Activated CD8-positive, alpha-beta memory T cell treated with anti-CD3 and anti-CD28 coated beads for 48 hours (primary cell): ENCODE measurements around the gene ADGRG4.
"Not testable (repeated sequence)": the region's sequence is repeated elsewhere in the genome, so short reads cannot be mapped to it uniquely, and the experiment has no call there.

Source experiments
- DNase-seq, 3 experiments: peaks; one replicate each; pipeline ENCODE4 v3.0.0-alpha.2; 2020; ENCODE audit warnings: low read depth in 2 of 3, low spot score in 2 of 3

Gene ADGRG4

DNA sequence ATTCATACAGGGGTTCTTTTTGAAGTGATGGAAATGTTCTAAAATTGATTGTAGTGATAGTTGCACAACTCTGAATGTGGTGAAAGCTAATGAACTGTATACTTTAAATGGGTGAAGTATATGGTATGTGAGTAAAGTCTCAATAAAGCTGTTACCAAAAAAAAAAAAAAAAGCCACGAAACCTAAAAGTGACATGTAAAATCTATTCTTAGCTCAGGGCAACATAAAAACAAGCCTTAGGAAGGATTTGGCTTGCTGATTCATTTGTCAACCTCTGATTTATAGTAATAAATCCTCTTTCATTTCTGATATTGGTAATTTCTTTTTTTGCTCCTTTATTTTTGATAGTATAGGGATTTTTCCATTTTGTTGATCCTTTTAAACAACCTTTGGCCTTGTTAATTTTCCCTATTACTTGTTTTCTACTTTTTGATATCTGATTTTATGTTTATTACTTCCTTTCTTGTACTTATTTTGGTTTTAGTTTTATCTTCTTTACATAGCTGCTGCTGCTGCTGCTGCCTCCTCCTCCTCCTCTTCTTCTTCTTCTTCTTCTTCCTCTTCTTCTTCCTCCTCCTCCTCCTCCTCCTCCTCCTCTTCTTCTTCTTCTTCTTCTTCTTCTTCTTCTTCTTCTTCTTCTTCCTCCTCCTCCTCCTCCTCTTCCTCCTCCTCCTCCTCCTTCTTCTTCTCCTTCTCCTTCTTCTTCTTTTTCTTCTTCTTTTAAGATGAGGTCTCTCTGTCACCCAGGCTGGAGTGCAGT, 79.4 kb downstream of the ADGRG4 start:
- no peak for DNase-seq

DNA sequence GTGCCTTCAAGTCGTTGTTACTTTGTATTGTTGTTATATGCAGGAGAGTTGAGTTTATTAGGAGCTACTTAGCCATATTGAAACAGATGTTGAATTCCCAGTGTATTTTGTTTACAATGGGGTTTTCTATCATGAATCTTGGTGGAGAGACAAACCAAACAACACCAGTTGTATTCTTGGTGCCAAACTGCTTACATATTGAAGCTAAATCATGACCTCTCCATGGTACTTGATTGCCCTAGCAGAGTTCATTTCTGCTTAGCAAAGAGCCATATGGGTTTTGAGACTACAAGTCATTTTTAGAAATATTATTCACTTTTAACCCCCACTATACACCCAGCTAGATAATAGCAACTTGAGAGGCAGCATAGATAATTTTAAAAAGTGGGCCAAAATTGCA, 85.4 kb downstream of the ADGRG4 start:
- DNase-seq: no peak

DNA sequence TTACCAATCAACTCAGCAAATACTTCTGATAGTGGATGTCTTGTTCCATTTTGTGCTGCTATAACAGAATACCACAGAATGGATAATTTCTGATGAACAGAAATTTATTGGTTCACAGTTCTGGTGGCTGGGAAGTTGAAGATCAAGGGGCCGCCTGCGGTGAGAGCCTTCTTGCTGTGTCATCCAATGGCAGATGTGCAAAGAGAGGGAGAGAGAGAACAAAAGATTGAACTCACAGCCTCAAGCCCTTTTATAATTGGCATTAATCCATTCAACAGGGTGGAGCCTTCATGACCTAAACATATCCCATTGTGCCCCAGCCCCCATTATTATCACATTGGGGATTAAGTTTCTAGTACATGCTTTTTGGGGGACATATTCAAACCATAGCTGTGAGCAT, 86.1 kb downstream of the ADGRG4 start:
- DNase-seq: no peak

DNA sequence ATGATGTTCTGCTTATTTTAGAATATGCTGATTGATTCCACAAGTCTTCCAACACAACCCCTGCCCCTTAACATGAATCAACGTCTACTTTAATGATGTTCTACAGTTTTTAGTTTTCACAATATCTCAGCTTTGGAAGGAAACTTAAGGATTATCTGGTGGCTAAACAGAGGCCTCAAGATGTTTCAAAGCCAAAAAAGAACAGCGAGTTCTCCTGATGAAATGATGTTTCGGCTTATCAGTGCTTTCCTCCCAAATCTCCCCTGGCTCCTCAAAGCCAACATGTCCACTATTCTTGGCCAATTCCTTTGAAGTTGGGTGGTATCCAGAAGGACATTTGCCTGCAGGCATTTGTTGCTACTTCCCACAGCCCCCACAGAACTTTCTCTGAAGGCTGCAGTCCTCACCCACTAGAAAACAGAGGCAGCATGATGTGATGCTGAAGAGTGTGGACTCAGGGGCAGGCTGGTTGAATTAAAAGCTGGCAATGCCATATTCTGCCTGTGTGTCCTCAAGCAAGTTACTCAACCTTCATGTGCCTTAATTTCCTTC, 87.3 kb downstream of the ADGRG4 start:
- no peak for DNase-seq

DNA sequence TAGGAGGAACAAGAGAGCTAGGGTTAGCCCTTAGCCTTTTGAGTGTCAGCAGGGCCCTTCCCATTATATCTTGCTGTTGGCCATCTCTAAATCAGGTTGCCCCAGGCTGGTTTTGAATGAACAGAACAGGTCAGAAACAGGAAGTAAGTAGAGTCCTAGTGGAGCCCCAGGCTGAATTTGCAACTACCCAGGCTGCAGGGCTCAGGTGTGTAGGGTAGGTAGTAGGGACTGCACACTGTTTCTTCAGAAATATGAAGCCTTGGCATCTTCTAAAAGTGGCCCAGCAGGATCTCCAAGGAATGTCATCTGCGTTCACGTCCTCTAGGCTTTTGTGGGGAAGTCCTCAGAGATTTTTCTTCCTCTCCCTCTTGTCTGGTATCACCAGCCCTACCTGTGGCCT, 90.2 kb downstream of the ADGRG4 start:
- no peak for DNase-seq

DNA sequence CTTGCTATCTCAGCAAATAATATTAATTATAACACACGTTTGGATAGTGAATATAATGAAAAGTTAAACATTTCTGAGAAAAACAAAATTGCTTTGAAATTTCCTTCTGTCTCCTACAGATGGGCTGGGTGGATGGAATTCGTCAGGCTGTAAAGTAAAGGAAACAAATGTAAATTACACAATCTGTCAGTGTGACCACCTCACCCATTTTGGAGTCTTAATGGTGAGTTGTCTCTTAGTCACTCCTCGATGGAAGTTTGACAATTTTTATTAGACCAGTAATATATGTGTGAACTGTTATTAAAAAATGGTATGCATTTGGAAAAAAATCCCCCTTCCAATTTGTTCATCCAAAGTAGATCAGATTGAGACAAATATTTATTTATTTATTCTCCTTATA, 94.5 kb downstream of the ADGRG4 start:
- DNase-seq: no peak

DNA sequence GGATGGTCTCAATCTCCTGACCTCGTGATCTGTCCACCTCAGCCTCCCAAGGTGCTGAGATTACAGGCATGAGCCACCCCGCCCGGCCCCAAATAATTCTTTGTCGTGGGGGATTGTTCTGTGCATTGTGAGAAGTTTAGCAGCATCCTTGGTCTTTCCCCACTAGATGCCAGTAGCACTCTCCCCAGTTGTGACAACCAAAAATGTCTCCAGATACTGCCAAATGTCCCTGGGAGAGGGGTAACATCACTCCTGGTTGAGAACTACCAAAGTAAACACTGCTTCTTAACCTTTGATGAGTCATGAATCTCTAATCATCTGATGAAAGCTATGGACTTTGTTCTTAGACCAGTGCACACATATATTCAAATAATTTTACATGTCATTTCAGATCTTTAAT, 96.2 kb downstream of the ADGRG4 start:
- DNase-seq: no peak

DNA sequence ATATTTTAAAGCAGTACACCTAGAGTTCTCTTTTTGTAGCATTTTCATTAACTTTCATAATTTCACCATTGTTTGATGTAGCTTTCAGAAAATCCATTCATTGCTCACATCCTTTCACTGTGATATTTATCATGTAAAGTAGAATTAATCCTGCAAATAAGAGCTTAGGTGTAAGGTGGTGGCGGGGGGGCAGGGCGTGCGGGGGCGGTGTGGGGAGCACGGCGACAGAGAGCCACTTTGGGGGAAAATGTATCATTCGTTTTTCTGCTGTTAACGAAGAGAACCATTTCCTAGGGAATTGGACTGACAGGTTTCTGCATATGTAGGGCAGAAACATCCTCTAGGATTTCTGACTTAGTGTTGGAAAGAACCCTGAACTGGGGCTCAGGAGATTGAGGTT, 104.4 kb downstream of the ADGRG4 start:
- no peak for DNase-seq

DNA sequence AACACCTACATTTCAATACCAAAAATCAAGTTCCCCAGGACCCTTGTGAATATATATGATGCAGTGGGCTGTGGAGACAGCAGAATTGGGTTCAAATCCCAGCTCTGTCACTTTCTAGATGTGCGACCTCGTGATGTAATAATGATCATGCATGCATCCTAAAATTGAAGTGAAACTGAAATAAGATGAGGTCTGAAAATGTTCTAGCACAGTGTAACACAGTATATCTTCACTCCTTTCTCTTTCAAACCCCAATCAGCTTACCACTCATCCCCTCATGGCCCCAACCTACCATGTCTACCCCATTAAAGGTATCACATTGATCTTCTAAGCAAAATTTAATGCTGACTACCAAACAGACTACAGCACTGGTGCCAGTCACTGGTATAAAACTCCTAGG, 117.0 kb downstream of the ADGRG4 start:
- DNase-seq: no peak

DNA sequence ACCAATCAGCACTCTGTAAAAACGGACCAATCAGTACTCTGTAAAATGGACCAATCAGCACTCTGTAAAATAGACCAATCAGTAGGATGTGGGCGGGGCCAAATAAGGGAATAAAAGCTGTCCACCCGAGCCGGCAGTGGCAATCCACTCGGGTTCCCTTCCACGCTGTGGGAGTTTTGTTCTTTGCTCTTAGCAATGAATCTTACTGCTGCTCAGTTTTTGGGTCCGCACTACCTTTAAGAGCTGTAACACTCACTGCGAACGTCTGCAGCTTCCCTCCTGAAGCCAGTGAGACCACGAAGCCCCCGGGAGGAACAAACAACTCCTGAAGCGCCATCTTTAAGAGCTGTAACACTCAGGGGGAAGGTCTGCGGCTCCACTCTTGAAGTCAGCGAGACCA, 120.6 kb downstream of the ADGRG4 start:
- DNase-seq: no peak

DNA sequence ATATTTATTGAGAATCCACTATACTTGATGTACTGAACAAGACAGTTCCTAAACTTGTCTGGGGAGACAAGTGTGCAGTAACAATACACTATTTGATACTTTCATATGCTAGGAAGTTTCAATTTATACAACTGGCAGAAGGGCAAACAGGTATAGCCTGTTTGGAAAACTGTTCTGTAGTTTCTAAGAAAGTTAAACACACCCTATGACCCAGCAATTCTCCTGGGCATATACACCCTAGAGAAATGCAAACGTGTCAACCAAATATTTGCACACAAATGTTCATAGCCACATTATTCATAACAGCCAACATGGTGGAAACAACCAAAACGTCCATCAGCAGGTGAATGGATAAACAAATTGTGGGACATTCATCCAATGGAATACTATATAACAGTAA, 123.0 kb downstream of the ADGRG4 start:
- DNase-seq: no peak

DNA sequence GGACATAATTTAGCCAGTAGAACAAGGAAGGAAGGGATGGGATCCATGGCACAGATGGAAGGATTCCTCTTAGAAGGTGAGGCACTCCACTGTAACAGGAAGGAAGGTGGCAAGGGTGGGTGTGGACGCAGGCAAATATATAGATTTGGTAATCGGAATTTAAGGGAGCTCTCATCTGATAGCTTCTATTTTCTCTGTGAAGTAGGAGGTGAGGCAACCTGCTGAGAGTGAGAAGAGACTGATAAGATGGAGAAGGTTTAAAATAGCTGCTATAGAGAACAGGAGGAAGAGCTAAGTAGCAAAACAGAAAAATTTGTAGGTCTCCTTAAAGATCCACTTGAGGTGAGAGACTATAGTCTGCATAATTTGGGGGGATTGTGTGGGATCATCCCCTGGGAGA, 125.2 kb downstream of the ADGRG4 start:
- DNase-seq: no peak

DNA sequence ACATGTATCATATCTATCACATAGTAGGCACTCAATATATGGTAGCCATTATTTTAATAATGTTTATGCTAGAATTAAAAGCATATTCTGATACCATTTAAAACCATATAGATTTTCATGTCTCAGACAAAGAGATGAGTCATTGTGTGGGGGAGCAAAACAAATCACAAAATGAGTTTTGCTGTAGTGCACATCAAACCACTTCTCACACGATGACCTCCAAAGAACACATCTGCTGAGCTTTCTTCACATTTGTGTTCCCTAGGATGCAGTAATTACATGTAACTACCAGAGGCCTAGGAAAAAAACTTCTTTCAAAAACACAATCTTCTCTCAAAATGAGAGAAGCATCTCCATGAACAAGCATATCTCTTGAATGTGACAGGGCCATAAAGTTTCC, 130.9 kb downstream of the ADGRG4 start:
- no peak for DNase-seq

DNA sequence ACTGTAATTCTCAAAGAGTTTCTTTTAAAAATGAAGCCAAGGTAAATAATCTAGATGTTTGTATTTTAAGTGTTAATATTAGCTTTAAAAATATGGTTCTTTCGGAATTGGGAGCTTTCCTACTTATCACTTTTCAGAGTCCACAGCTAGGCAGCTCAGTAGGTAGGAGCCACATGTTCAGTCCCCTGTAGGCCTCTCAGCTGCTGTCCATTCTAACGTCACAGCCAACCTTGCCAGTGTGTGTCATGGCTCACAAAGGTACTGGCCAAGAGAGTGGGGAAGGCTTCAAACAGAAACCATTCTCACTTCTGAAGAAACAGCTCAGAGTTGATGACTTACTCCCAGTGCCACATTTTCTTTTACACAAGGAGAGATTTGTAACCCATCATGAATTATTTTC, 137.0 kb downstream of the ADGRG4 start:
- no peak for DNase-seq

DNA sequence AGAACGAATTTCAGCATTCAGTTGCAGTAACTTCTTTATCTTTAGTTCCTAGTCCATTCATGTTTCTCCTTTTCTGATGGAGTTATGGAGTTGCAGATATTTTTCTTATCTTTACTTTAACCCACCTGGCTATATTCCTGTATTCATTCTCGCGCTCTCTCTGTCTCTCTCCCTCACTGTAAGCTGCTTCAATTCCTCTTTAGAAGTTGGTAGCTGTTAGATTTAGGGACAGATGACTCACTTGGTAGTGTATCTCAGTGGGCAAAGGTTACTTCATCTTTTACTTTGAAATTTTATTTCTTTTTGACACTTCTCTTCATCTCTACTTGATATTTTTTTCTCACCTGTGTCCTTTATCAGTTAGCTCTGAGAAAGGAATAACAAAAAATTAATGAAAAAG, 137.4 kb downstream of the ADGRG4 start:
- DNase-seq: no peak

DNA sequence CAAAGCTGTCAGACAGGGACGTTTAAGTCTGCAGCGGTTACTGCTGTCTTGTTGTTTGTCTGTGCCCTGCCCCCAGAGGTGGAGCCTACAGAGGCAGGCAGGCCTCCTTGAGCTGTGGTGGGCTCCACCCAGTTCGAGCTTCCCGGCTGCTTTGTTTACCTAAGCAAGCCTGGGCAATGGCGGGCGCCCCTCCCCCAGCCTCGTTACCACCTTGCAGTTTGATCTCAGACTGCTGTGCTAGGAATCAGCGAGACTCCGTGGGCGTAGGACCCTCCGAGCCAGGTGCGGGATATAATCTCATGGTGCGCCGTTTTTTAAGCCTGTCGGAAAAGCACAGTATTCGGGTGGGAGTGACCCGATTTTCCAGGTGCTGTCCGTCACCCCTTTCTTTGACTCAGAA, 144.9 kb downstream of the ADGRG4 start:
- DNase-seq: not testable (repeated sequence)

DNA sequence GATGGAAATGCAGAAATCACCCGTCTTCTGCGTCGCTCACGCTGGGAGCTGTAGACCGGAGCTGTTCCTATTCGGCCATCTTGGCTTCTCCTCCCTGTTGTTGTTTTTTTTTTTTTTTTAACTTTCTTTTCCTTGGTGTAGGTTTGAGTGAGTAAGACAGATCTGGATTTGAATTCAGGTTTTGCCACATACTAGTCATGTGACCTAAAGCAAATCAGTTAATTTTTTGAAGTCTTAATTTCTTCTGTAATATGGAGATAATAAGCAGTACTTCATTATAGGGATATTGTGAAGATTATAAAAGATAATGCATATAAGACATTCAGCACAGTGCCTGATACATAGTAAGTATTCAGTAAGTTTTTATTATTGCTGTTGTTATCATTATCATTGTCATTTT, 145.4 kb downstream of the ADGRG4 start:
- no peak for DNase-seq

DNA sequence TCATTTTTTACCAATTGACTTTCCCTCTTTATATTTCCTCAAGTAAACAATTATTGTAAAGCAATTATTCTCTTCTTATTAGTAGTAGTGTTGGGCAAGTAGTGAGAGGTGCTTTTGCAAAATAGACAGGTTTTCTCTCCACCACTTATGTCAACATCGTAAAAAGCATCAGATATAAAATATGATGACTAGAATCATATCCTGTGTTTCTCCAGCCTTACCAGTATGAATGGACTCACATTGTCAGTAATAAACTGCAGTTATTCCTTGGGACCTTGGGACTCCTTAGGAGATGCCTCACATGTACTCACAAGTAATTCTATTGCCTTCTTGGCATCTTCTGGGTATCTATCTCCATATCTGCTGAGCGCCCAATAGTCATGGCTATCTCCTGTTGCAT, 146.5 kb downstream of the ADGRG4 start:
- DNase-seq: no peak

DNA sequence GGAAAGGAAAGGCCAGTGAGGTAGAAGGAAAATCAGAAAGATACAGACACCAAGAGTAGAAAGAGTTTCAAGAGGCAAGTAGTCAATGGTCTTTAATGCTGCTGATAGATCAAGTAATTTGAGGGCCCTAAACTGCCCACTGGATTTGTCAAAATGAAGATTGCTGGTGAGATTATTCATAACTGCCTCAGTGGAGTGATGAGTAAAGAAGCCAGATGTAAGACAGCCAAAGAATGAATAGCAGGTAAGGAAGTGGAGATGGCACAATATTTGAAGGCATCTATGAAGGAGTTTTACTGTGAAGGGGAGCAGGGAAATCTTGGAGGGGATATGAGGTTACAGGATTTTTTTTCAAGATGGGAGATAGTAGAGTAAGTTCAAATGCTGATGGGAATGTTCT, 147.2 kb downstream of the ADGRG4 start:
- no peak for DNase-seq

DNA sequence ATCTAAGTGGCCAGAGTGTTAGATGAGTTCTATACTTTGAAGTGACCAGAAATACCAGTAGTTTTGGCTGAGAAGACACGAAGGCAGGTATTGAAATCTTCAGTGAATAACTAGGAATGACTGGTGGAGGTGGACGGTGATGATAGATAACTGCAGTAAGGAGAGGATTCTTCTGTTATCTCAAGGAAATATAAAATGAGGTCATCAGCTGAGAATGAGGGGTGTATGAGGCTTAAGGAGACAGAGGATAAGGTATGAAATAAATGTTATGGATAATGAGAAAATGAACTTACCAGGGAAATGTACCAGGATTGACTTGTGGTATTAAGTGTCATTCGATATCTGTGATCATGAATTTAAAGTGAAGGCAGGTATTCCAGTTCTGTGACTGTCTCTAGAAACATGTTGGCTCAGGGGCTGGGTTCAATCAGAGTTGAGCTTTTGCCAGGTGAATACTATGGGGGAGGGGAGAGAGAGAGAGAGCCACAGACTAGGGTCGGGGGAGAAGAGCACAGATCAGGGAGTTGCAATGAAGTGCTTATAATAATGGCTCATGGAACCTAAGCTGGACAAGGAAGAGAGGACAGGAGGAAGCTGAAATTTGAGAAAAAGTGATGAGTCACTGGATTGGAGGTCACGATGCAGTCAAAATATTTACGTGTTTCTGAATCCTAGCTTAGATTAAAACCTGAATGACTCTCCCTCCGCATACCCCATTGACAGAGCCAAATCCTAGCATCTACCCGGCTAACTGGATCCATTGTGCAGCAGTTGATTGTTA, 149.5 kb downstream of the ADGRG4 start:
- no peak for DNase-seq

DNA sequence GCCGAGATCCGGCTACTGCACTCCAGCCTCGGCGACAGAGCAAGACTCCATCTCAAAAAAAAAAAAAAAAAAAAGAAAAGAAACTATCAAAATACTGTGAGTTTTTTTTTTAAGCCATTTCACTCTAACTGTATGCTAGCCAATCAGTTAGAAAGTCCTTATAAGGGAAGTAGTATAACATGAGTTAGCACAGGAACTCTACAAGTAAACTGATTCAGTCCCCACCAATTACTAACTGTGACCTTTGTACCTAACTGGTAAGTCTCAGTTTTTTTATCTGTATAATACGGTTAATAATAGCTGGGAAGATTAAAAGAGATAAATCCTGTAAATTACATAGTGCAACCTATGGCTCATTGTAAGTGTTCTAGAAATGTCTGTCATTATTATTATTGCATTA, 151.9 kb downstream of the ADGRG4 start:
- no peak for DNase-seq

DNA sequence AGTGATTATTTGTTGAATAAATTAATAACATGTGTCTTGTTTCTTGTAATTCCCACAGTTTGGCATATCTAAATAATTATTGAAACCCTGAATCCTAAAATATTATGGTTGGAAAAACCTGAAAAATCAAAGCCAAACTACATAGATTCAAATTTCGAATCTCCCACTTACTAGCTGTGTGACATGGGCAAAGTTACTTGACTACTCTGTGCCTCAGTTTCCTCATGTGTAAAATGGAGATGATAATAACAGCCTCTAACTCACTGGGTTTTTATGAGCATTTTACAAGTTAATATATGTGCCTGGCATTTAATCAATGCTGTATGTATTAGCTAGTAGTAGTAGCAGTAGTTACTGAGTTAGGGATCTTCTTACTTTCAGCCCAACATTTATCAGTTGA, 152.4 kb downstream of the ADGRG4 start:
- no peak for DNase-seq

DNA sequence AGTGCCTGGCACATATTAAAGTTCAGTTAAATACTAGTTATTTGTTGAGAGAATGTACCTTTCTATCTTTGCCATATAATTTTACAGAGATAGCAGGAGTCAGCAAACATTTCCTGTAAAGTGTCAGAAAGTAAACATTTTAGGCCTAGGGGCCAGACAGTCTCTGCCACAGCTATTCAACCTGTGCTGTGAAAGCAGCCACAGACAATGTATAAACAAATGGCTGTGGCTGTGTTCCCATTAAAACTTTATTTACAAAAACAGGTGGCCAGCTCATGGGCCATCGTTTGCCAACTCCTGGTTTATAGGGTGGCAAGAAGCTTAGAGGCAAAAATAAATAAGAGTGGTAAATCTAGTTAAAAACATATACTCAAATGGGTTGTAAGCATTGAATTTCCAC, 153.0 kb downstream of the ADGRG4 start:
- no peak for DNase-seq
